Bronchial epithelial cell (primary cell): ENCODE results near the gene CDHR2. TPM values are rescaled to one million over a fixed set of nuclear protein-coding genes. Genes with fewer than 3 reads are reported as not detected.

ENCODE experiments used
- DNase-seq: peaks from one replicate; pipeline ENCODE4 v3.0.0-alpha.2; 2010; ENCODE audit warnings: low read depth
- FAIRE-seq: peaks from 2 replicates; lab custom pipeline; 2011; peaks lifted over from hg19 to GRCh38; lab: Jason Lieb, UNC
- H3K27me3 ChIP-seq: 2 replicates; pipeline ENCODE4 v1.5.1; 2011; ENCODE audit warnings: low read length; ENCODE audit not compliant: control insufficient read depth, insufficient read depth
- H3K36me3 ChIP-seq: 2 replicates; pipeline ENCODE4 v1.5.1; 2011; ENCODE audit warnings: low read length; ENCODE audit not compliant: control insufficient read depth, insufficient read depth
- H3K4me3 ChIP-seq: 2 replicates; pipeline ENCODE4 v1.5.1; 2011; ENCODE audit warnings: mild to moderate bottlenecking, low read depth, low read length, control low read depth
- total RNA-seq: library from RNA; depleted of rRNA; stranded (reverse); fragments of >200 nt; gene quantifications from 2 replicates; pipeline ENCODE4 v1.2.1, GENCODE V29; 2014
- TF ChIP-seq, protein P1 (sequence below): IDR thresholded peaks from 2 replicates; pipeline ENCODE4 v1.5.1; 2011; ENCODE audit warnings: mild to moderate bottlenecking, moderate library complexity, low read length, control low read depth, inconsistent platforms; ENCODE audit not compliant: insufficient read depth, severe bottlenecking

The CDHR2 gene
- total RNA-seq, 1 donor from 2014 or later: under 0.01 TPM

GRCh38 chr5:176611435-176611834 lies 62.3 kb downstream of the CDHR2 start:
- Histone ChIP-seq H3K27me3 (peaks cover 1% of the 10 kb centered on the region), H3K36me3 (no peaks in the 10 kb centered on the region), H3K4me3 (no peak overlapping the region)
- FAIRE-seq (no peak), DNase-seq (peak; percentile 70)
- TF ChIP-seq, protein P1, sequence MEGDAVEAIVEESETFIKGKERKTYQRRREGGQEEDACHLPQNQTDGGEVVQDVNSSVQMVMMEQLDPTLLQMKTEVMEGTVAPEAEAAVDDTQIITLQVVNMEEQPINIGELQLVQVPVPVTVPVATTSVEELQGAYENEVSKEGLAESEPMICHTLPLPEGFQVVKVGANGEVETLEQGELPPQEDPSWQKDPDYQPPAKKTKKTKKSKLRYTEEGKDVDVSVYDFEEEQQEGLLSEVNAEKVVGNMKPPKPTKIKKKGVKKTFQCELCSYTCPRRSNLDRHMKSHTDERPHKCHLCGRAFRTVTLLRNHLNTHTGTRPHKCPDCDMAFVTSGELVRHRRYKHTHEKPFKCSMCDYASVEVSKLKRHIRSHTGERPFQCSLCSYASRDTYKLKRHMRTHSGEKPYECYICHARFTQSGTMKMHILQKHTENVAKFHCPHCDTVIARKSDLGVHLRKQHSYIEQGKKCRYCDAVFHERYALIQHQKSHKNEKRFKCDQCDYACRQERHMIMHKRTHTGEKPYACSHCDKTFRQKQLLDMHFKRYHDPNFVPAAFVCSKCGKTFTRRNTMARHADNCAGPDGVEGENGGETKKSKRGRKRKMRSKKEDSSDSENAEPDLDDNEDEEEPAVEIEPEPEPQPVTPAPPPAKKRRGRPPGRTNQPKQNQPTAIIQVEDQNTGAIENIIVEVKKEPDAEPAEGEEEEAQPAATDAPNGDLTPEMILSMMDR: no peak

- DNase-seq (no peak), FAIRE-seq (no peak)
- Histone ChIP-seq H3K27me3 (peaks cover 1% of the 10 kb centered on the region), H3K4me3 (no peak overlapping the region), H3K36me3 (no peaks in the 10 kb centered on the region)
- TF ChIP-seq, protein P1: no peak
Observed at GRCh38 chr5:176612008-176612407, 62.9 kb downstream of the CDHR2 start.

- no peaks in the 10 kb centered on the region for H3K36me3 ChIP-seq
- TF ChIP-seq, protein P1: no peak
- FAIRE-seq: no peak
- peaks cover 4% of the 10 kb centered on the region for H3K27me3 ChIP-seq
- no peak for DNase-seq
- no peak overlapping the region for H3K4me3 ChIP-seq
Observed at GRCh38 chr5:176612855-176613254, 63.7 kb downstream of the CDHR2 start.

- TF ChIP-seq, protein P1: no peak
- FAIRE-seq (no peak), DNase-seq (peak; percentile 73)
- Histone ChIP-seq H3K36me3 (no peaks in the 10 kb centered on the region), H3K4me3 (no peak overlapping the region), H3K27me3 (peaks cover 14% of the 10 kb centered on the region)
Observed at GRCh38 chr5:176614805-176615478, 65.8 kb downstream of the CDHR2 start.

- no peak overlapping the region for H3K4me3 ChIP-seq
- TF ChIP-seq, protein P1: no peak
- DNase-seq: no peak
- no peak for FAIRE-seq
- H3K36me3 ChIP-seq: no peaks in the 10 kb centered on the region
- H3K27me3 ChIP-seq: peaks cover 23% of the 10 kb centered on the region
Observed at GRCh38 chr5:176616511-176616910, 67.4 kb downstream of the CDHR2 start.

- DNase-seq (no peak), FAIRE-seq (no peak)
- H3K36me3 ChIP-seq: no peaks in the 10 kb centered on the region
- peaks cover 23% of the 10 kb centered on the region for H3K27me3 ChIP-seq
- TF ChIP-seq, protein P1: no peak
- no peak overlapping the region for H3K4me3 ChIP-seq
Observed at GRCh38 chr5:176618783-176619182, 69.6 kb downstream of the CDHR2 start.
